ENCODE results near the gene LBX2. TPM values are rescaled to one million over a fixed set of nuclear protein-coding genes. Genes with fewer than 3 reads are reported as not detected.

LBX2 gene
- total and polyA plus RNA-seq, 2 of the 4 experiments (the other 2 are of a cell fraction) = 0.18 to 0.62 TPM

DNA sequence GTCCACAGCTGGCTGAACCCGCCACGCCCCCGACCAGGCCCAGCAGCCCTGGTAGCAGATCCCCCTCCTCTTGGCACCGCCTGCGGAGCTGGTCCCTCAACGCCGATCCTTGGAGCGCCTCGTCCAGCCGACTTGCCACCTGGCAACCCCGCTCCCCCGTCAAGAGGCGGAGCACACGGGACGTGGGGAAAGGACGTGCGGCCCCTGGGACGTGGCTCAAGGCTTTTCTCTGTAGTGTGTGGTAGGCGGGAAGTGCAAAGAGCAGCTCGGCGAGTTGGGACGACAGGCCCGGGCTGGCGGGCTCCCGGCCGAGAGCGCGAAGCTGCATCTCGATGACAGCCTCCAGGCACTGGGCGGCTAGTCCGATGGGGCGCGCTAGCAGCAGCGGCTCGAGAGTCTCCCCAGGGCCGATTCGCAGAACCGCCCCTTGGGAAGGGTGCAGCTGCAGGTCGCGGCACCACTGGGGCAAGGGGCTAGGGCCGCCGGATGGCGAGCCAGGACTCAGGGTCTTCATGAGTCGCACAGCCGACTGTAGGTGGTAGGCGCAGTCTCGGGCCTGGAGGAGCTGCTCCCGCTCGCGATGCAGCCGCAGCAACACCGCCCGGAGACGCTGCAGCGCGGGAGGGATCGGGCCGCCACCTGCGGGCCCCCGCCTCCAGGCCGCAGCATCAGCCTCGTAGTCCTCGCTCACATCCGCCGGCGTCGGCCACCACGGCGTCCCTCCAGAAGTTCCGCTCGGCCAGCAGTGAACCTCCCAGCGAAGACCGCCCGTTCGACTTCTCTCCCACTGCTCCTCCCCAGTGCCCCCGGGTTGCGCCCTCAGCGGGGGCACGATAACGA is 17.2 kb downstream of the LBX2 start:
- Histone ChIP-seq H2BK20ac (ENCODE audit: low read depth, low read length) (no peak overlapping the region), H4K8ac (ENCODE audit: low read depth in 2 of 2, low read length in 2 of 2) (peak overlapping the region; percentile 79 to 88; a peak in 3 of 4 replicates), H3K18ac (ENCODE audit: low read depth, low read length) (peak overlapping the region; percentile 9; the same call in 1 of the 2 replicates), H4K5ac (ENCODE audit: low read depth, low read length) (peak overlapping the region; percentile 17), H3K56ac (ENCODE audit: extremely low read depth, insufficient read depth, low read length) (peak overlapping the region; percentile 48; the same call in 1 of the 2 replicates), H3K9me3 (ENCODE audit: control insufficient read depth, insufficient read depth, low read length) (no peaks in the 10 kb centered on the region), H3K4me2 (ENCODE audit: low read depth, low read length) (peak overlapping the region; percentile 97), H4K91ac (ENCODE audit: insufficient read depth, low read depth, low read length) (peak overlapping the region; percentile 79), H2AK5ac (ENCODE audit: low read depth, low read length) (peak overlapping the region; percentile 66), H3K27me3 (ENCODE audit: control insufficient read depth, insufficient read depth, low read length) (no peaks in the 10 kb centered on the region), H3K36me3 (ENCODE audit: control insufficient read depth, insufficient read depth, low read length) (peaks cover 13% of the 10 kb centered on the region), H3K23ac (ENCODE audit: low read depth, low read length) (peak overlapping the region; percentile 65), H3K9me1 (ENCODE audit: insufficient read depth, low read length) (peaks cover 11% of the 10 kb centered on the region; the same call in 1 of the 2 replicates), H2BK5ac (ENCODE audit: low read depth, low read length, poor library complexity, severe bottlenecking) (peak overlapping the region; percentile 83), H3K9ac (ENCODE audit: low read depth, low read length) (peak overlapping the region; percentile 76), H2AFZ (replicated peaks; ENCODE audit: low read length, poor library complexity) (peak overlapping the region; percentile 100), H3K27ac (ENCODE audit: insufficient read depth, low read length) (peak overlapping the region; percentile 87), H3K4ac (ENCODE audit: low read depth, low read length) (peak overlapping the region; percentile 79), H3K4me1 (ENCODE audit: control insufficient read depth, insufficient read depth, low read length) (peaks cover 11% of the 10 kb centered on the region), H2BK15ac (ENCODE audit: low read depth, low read length) (no peak overlapping the region; the same call in 2 of the 3 replicates), H3K79me1 (ENCODE audit: low read depth in 1 of 2, low read length in 2 of 2) (peaks cover 23 to 69% of the 10 kb centered on the region in 2 experiments), H3K4me3 (ENCODE audit: insufficient read depth, low read depth, low read length) (peak overlapping the region; percentile 80), H3K14ac (replicated peaks; ENCODE audit: low read depth, low read length) (peak overlapping the region; percentile 69), H2BK120ac (ENCODE audit: low read depth, low read length) (peak overlapping the region; percentile 28; the same call in 1 of the 2 replicates), H2AK9ac (replicated peaks; ENCODE audit: low read depth, low read length, poor library complexity) (peak overlapping the region; percentile 99), H4K20me1 (ENCODE audit: insufficient read depth, low read length) (peaks cover 3% of the 10 kb centered on the region; the same call in 1 of the 2 replicates)
- dilution Hi-C loops (cut with HindIII; ENCODE audit: low sequenced_read_pairs, unreplicated experiment) (no loop called here), intact Hi-C loops (cut with micrococcal nuclease) (no loop called here), in situ Hi-C loops (cut with MboI; ENCODE audit: low sequenced_read_pairs) (loop anchor here (5.0 to 25.0 kb wide), 2 partner anchors 95 to 380 kb away; no protein-coding TSS in a partner anchor)
- peak; percentile 46 for ATAC-seq (ENCODE audit: low read depth)
- POLR2A ChIA-PET (ENCODE audit: unreplicated experiment) = interaction anchor here (0.6 to 1.4 kb wide), 4 partner anchors 10 to 28 kb away, joined by 3 to 7 read pairs (median 5); partner anchors contain the start of genes MRPL53 and WBP1
- no TSS peak for BruUV-seq (replicated peaks)
- CTCF ChIA-PET = interaction anchor here (0.6 to 3.4 kb wide), 5 partner anchors 14 to 106 kb away, joined by 3 to 17 read pairs (median 4); no protein-coding TSS in a partner anchor
- DNase-seq = no peak
- 0% methylated on average over 26 of the region's 80 CpGs; no CpG with 5 or more reads in 1 of the 2 experiments for WGBS, 2 experiments (ENCODE audit: extremely low coverage in 2 of 2, insufficient read length in 1 of 2)
- TF ChIP-seq MAZ (IDR thresholded peaks at IDR 0.05; ENCODE audit: borderline replicate concordance, low read depth, low read length) = 0 out of 2 replicates have a peak, but pooled peaks have one; percentile 22
- TF ChIP-seq MXI1 (IDR thresholded peaks at IDR 0.05; ENCODE audit: borderline replicate concordance, low read depth, low read length) = peak; percentile 59; the same call in 1 of the 2 replicates
- TF ChIP-seq RAD21 (IDR thresholded peaks at IDR 0.05; ENCODE audit: low read length) = no peak
